ENCODE data around the gene FBXO9. TPM values are rescaled to one million over a fixed set of nuclear protein-coding genes. Genes with fewer than 3 reads are reported as not detected.

Gene FBXO9
- total RNA-seq, 1 donor from 2014 or later = 80.2 TPM

- Histone ChIP-seq H3K9me3 (ENCODE audit: insufficient read depth, low read depth, low read length) (no peaks in the 10 kb centered on the region), H2AFZ (ENCODE audit: low read depth, low read length) (peak overlapping the region; percentile 83), H3K27me3 (ENCODE audit: insufficient read depth, low read length) (no peaks in the 10 kb centered on the region), H3K4me3 (ENCODE audit: insufficient read depth, low read depth, low read length) (peak overlapping the region; percentile 94), H3K36me3 (ENCODE audit: insufficient read depth, low read length) (no peaks in the 10 kb centered on the region), H4K20me1 (ENCODE audit: insufficient read depth, low read length) (peaks cover 14% of the 10 kb centered on the region), H3K9ac (ENCODE audit: low read length) (peak overlapping the region; percentile 89), H3K4me2 (ENCODE audit: low read length) (peak overlapping the region; percentile 86), H3K79me2 (ENCODE audit: insufficient read depth, low read length) (peaks cover 57% of the 10 kb centered on the region), H3K27ac (ENCODE audit: low read depth, low read length) (peak overlapping the region; percentile 81), H3K4me1 (ENCODE audit: insufficient read depth, low read length) (peaks cover 11% of the 10 kb centered on the region)
- H3K27me3 Mint-ChIP-seq (ENCODE audit: low read depth, unreplicated experiment) = no peaks in the 10 kb centered on the region
- no peak for TF ChIP-seq EZH2 (IDR thresholded peaks at IDR 0.05; ENCODE audit: insufficient read depth, low read length)
- TF ChIP-seq CTCF (IDR thresholded peaks at IDR 0.05; ENCODE audit: insufficient read depth, low read depth, low read length) = no peak
- H3K9me3 Mint-ChIP-seq (ENCODE audit: unreplicated experiment) = no peaks in the 10 kb centered on the region
- H3K4me3 Mint-ChIP-seq (ENCODE audit: unreplicated experiment) = peak overlapping the region; percentile 98
- peaks cover 14% of the 10 kb centered on the region for H3K4me1 Mint-ChIP-seq (ENCODE audit: low read depth, unreplicated experiment)
- peak; percentile 80 for FAIRE-seq
- H3K27ac Mint-ChIP-seq (ENCODE audit: unreplicated experiment) = peak overlapping the region; percentile 30
- no peaks in the 10 kb centered on the region for H3K36me3 Mint-ChIP-seq (ENCODE audit: low read depth, unreplicated experiment)
- peak; percentile 95 for DNase-seq (ENCODE audit: low read depth)
Observed at GRCh38 chr6:53064726-53065265, 408 bp upstream of the FBXO9 start.

GRCh38 chr6:53066077-53066417 is 843 bp downstream of the FBXO9 start:
- Mint-ChIP-seq H3K4me1 (ENCODE audit: low read depth, unreplicated experiment) (peaks cover 9% of the 10 kb centered on the region), H3K27ac (ENCODE audit: unreplicated experiment) (no peak overlapping the region), H3K27me3 (ENCODE audit: low read depth, unreplicated experiment) (no peaks in the 10 kb centered on the region), H3K4me3 (ENCODE audit: unreplicated experiment) (peak overlapping the region; percentile 98), H3K9me3 (ENCODE audit: unreplicated experiment) (no peaks in the 10 kb centered on the region), H3K36me3 (ENCODE audit: low read depth, unreplicated experiment) (no peaks in the 10 kb centered on the region)
- Histone ChIP-seq H4K20me1 (ENCODE audit: insufficient read depth, low read length) (peaks cover 21% of the 10 kb centered on the region), H3K27ac (ENCODE audit: low read depth, low read length) (peak overlapping the region; percentile 81), H3K4me2 (ENCODE audit: low read length) (peak overlapping the region; percentile 86), H3K4me1 (ENCODE audit: insufficient read depth, low read length) (peaks cover 4% of the 10 kb centered on the region), H3K9me3 (ENCODE audit: insufficient read depth, low read depth, low read length) (no peaks in the 10 kb centered on the region), H2AFZ (ENCODE audit: low read depth, low read length) (peak overlapping the region; percentile 70), H3K36me3 (ENCODE audit: insufficient read depth, low read length) (peaks cover 3% of the 10 kb centered on the region), H3K9ac (ENCODE audit: low read length) (peak overlapping the region; percentile 89), H3K79me2 (ENCODE audit: insufficient read depth, low read length) (peaks cover 55% of the 10 kb centered on the region), H3K27me3 (ENCODE audit: insufficient read depth, low read length) (no peaks in the 10 kb centered on the region), H3K4me3 (ENCODE audit: insufficient read depth, low read depth, low read length) (peak overlapping the region; percentile 94)
- TF ChIP-seq EZH2 (IDR thresholded peaks at IDR 0.05; ENCODE audit: insufficient read depth, low read length) (no peak), CTCF (IDR thresholded peaks at IDR 0.05; ENCODE audit: insufficient read depth, low read depth, low read length) (no peak)
- DNase-seq (ENCODE audit: low read depth) (no peak), FAIRE-seq (no peak)
